Panc1 (cell line): ENCODE results near the gene DTWD1.

Experiments used
- POLR2AphosphoS5 ChIP-seq: IDR thresholded peaks from 2 replicates; pipeline ENCODE4 v1.6.1; 2012; ENCODE audit warnings: mild to moderate bottlenecking, low read depth, low read length, moderate library complexity
- TCF7L2 ChIP-seq: IDR thresholded peaks from 2 replicates; pipeline ENCODE4 v1.6.1; 2011; ENCODE audit warnings: mild to moderate bottlenecking, low read depth, low read length, inconsistent platforms
- TF ChIP-seq, protein P1 (sequence below): fragments of 450-650 bp; IDR thresholded peaks from 2 replicates; pipeline ENCODE4 v1.5.1; 2017; ENCODE audit warnings: mild to moderate bottlenecking
- TF ChIP-seq, protein P2 (sequence below), 2 experiments: IDR thresholded peaks; 2 replicates each; pipeline ENCODE4 v1.6.1; 2011 to 2012; ENCODE audit warnings: low read depth in 2 of 2, control low read depth in 1 of 2, low read length in 1 of 2, mild to moderate bottlenecking in 1 of 2, moderate library complexity in 1 of 2; ENCODE audit not compliant: insufficient read depth in 1 of 2

DNA sequence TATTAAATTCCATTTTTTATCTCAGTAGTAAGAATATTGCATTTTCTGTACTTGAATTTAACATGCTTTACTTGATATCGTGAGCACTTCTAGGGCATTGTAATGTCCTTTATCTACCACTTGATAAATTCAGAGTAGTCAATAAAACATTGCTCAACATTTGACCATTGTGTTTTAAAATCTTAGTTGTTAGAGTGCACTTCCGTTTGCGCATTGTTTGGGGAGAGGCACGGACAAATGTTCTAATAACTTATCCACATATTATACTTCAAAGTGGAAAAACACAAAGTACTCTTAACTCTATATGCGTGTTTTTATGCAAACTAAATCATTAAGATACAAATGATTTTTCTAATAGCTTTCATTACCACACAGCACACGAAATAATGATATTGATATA, 649 bp upstream of the DTWD1 start:
- TF ChIP-seq POLR2AphosphoS5, result no peak
- TF ChIP-seq, protein P1, sequence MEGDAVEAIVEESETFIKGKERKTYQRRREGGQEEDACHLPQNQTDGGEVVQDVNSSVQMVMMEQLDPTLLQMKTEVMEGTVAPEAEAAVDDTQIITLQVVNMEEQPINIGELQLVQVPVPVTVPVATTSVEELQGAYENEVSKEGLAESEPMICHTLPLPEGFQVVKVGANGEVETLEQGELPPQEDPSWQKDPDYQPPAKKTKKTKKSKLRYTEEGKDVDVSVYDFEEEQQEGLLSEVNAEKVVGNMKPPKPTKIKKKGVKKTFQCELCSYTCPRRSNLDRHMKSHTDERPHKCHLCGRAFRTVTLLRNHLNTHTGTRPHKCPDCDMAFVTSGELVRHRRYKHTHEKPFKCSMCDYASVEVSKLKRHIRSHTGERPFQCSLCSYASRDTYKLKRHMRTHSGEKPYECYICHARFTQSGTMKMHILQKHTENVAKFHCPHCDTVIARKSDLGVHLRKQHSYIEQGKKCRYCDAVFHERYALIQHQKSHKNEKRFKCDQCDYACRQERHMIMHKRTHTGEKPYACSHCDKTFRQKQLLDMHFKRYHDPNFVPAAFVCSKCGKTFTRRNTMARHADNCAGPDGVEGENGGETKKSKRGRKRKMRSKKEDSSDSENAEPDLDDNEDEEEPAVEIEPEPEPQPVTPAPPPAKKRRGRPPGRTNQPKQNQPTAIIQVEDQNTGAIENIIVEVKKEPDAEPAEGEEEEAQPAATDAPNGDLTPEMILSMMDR, result no peak
- TF ChIP-seq, protein P2, sequence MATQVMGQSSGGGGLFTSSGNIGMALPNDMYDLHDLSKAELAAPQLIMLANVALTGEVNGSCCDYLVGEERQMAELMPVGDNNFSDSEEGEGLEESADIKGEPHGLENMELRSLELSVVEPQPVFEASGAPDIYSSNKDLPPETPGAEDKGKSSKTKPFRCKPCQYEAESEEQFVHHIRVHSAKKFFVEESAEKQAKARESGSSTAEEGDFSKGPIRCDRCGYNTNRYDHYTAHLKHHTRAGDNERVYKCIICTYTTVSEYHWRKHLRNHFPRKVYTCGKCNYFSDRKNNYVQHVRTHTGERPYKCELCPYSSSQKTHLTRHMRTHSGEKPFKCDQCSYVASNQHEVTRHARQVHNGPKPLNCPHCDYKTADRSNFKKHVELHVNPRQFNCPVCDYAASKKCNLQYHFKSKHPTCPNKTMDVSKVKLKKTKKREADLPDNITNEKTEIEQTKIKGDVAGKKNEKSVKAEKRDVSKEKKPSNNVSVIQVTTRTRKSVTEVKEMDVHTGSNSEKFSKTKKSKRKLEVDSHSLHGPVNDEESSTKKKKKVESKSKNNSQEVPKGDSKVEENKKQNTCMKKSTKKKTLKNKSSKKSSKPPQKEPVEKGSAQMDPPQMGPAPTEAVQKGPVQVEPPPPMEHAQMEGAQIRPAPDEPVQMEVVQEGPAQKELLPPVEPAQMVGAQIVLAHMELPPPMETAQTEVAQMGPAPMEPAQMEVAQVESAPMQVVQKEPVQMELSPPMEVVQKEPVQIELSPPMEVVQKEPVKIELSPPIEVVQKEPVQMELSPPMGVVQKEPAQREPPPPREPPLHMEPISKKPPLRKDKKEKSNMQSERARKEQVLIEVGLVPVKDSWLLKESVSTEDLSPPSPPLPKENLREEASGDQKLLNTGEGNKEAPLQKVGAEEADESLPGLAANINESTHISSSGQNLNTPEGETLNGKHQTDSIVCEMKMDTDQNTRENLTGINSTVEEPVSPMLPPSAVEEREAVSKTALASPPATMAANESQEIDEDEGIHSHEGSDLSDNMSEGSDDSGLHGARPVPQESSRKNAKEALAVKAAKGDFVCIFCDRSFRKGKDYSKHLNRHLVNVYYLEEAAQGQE (IDR thresholded peaks at IDR 0.05; ENCODE audit: insufficient read depth in 1 of 2, low read depth in 2 of 2, low read length in 1 of 2), result no peak
- TF ChIP-seq TCF7L2, result no peak
